Dermis microvascular lymphatic vessel endothelial cell (primary cell): ENCODE results near the gene TANK. TPM values are rescaled to one million over a fixed set of nuclear protein-coding genes. Genes with fewer than 3 reads are reported as not detected.
"Not testable (repeated sequence)": the region's sequence is repeated elsewhere in the genome, so short reads cannot be mapped to it uniquely, and the experiment has no call there.

Experiments used
- DNase-seq, 2 donors: peaks; one replicate each; pipeline versions ENCODE4 v3.0.0 to v3.0.0-alpha.2; 2010; ENCODE audit warnings: low read depth in 2 of 2
- total RNA-seq: library from RNA; depleted of rRNA; stranded (reverse); fragments of >200 nt; gene quantifications from 2 replicates; pipeline ENCODE4 v1.2.1, GENCODE V29; 2014

Gene TANK, protein sequence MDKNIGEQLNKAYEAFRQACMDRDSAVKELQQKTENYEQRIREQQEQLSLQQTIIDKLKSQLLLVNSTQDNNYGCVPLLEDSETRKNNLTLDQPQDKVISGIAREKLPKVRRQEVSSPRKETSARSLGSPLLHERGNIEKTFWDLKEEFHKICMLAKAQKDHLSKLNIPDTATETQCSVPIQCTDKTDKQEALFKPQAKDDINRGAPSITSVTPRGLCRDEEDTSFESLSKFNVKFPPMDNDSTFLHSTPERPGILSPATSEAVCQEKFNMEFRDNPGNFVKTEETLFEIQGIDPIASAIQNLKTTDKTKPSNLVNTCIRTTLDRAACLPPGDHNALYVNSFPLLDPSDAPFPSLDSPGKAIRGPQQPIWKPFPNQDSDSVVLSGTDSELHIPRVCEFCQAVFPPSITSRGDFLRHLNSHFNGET
- 57.0 and 69.9 TPM in 2 replicates for total RNA-seq

DNA sequence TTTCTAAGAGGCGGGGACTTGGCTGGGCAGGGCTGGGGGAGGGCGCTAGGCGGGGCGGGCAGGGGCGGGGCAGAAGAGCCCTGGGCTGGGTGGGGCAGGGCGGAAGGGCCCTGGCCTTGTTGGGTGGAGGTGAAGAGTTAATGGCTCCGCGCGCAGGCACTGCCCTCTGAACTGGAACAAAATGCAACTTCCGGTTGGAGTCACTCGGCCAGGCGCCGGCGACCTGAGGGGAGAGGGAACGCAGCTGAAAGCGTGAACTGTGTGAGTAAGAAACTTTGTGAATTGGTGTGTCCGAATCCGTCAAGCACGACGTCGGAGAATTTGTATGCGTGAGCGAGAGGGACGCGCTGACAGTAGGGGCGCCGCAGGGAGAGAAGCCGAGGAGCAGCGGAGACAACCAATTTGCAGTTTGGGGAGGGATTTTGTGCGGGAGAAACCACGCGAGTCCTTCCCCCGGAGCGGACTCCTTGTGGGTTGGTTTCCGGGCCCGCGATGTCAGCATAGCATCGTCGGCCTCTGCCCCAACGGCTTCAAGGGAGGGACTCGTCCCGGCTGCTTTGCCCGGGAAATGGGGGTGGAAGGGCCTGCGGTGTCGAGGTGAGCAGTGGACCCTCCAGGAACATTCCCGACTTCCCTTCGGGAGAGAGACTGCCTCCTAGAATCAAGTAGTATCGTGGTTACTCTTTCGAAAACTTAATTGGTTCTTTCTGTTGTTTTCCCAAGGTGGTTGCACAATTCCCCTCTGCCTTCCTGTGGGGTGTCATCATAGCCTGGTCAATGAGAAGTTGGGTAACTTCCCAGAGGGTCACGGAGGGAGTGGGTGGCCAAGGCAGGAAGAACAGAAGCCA is at the start of gene TANK:
Gene TANK, plus strand, starts transcription at position 203 of the 848 bp plus-strand sequence. CDS start 19,235 bp downstream, outside the sequence.
- peak; percentile 85 to 91 for DNase-seq

DNA sequence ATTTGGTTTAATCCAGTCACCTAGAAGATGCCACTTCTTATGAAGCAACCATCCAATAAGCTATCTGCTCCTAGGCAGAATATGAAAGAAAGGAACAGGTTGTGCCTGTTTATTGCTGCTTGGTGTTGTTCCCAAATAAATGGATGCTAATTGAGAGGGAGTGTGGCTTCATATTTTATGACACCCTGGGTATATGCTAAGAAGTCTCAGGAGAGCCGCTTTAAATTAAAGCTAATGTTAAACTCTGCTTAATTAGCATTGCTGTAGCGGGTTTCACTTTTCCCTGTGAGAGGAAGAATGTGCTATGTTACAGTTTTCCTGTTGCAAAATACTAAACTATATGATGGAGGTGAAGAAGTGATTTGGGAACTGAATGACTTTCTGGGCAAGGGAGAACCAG is 48.7 kb upstream of the TANK start:
- DNase-seq, result no peak

DNA sequence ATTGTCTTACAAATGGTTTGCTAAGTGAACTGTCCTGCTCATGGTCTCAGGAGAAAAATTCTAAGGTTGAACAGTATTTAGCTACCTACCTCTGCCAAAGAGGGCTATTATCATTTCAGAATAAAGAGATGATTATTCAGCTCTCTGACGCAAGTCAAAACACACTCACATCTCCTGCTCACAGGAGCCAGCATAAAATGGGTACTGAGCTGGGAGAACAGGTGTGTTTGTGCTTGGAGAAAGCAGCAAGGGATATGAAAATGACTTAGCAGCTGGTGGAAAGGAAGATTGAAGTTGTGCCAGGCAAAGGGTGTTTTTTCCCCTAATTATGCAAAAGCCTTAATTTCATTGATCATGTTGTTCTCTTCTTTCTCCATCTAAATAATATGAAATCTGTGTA is 47.3 kb upstream of the TANK start:
- DNase-seq, result no peak

DNA sequence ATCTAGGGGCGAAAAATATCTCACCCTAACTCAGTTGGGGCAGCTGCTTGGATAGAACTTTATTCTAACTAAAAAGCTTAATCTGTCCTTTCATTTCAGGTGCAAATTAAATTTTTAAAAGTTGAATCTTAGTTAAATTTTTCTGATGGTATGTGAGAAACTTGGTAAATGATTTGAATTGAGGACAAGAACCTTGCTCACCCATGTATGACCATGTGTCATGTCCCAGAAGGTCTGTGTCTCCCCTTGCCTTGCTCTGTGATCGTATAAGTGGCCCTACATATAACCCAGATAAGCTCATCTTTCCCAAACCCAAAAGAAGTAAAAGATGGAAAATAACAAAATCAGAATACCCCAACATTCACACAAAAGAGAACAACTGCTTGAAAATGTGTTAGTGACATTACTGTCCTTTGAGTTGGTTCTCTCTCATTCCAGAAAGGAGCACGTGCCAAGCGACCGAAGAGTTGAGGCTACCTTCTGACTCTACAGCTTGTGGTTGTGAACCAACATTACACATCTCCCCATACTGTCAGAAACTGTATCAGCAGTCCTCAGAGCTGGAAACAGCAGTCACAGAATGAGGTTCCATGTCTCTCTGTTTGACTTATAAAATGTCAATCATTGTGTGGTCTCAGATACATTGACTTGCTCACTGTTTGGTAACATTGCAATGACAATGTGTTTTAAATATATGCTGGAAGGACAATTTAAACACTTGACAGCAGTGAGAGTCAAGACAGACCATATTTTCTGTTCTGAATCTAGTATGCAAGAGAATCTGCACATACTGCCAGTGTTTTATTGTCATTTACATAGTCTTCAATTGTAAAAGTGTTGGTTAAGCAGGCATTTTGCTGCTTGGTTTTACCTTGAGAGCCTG is 46.3 kb upstream of the TANK start:
- DNase-seq, result no peak

DNA sequence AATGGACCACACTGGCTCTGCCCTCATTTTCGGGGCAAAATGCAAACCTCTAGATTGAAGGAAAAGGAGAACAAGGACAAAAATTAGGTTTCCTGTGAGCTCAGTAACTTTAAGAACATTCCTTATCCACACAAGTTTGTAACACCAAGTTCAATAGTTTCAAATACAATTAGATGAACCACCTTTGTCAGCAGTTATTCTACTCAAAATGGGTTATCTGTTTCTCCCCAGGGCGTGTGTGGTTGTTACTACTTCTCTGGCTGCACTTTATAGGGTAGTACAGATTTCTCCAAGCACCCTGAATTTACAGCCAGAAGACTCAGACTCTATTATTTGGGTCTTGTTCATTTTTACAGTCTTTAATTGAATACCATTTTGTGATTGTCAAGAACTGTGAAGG is 45.0 kb upstream of the TANK start:
- no peak for DNase-seq

DNA sequence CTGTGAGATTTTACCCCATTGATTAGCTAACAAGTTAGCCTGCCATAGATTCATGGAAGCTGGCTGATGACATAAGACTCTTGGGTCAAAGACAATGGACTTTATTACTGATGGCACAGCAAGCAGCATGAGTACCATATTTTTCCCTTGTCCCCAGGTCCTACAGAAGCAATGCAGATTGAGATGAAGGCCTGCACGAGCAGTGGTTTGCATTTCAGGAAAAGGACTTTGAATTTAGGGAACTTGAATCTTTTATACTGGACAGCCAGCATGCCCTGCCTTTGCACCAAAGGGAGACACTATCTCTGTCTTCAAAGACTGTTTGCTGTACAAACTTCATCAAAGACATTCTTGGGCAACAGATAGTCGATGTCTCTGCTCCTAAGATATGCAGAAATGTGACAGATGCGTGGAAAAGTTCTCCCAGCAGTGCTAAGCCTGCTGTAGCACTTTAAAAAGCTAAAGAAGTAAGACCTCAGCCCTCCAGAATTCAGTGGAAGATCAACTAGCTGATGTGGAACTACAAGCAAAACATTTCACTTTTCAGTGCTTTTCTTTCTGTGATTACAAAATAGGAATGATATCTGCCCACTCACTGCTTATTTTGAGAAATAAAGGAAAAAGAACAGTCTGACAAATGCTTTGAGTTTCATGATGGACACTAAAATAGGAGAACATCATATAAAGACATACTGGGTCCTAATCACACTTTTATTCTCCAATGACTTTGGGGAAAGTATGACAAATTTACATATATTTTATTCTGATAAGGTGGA is 44.4 kb upstream of the TANK start:
- DNase-seq, result no peak

DNA sequence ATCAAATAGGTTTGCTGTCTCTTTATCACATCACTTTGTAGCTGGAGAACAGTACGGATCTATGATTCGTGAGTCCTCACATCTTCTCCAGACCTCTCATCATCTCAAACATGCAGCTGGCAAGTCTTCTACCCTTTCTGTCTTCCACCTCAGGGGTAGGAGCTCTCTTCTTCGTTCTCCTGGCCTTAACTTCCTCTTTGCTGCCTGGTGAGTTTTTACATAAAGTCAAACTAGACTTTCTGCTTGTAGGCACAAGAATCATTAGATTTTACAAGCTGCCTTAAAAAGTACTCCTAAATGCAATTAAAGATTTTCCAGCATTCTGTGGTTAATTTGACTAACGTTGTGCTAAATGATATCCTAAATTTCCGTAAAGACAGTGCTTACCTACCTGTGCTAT is 43.7 kb upstream of the TANK start:
- DNase-seq, result no peak

DNA sequence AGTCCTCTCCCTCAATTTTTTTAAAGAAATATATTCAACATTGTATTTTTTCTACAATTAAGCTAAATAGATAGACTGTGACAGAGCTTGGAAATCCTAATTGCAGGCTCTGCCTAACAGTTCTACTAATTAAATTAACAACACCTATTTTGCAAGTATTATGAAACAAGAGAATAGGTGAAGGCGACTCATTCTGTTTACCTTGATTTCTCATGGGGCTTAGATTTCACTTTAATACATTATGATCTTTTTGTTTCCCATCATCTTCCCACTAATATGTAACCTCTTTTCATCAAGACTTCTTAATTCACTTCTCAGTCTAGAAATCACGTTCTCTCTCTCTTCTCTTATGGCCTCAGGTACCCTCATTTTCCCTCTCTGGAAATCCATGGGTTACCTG is 42.7 kb upstream of the TANK start:
- no peak for DNase-seq

DNA sequence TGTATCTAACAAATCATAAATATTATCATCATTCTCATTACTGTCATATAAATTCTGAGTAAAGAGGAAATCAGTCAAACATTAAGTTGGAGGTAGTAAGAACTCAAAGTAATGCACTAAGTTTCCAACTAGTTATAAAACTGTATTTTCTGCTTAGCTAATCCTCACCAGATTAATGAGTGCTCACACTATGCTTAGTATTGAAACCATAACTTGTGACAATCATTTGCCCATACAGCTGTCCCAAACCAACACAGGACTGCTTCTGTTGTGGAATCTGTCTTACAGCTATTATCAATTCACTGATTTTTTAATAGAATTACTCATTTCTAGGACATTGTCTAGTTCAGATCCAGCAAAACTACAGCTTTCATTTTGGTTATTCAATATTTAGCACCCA is 41.5 kb upstream of the TANK start:
- no peak for DNase-seq

DNA sequence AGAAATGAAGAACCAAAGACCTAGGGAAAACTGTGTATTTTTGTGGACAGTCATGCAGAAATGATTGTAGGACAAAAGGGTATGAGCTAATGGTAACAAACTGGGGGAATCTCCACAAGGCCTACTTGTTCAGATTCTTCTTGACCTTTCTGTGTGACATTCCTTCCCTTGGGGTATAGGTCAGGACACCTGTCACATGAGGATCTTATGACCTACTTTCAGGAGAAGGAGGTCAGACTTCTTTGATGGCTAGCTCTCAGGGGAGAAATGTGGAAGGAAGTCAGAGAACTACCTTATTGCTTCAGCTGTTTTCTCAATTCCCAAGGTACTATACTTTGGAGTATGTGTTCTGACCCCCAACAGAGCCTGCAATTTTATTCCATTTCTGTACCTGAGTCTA is 40.7 kb upstream of the TANK start:
- no peak for DNase-seq

DNA sequence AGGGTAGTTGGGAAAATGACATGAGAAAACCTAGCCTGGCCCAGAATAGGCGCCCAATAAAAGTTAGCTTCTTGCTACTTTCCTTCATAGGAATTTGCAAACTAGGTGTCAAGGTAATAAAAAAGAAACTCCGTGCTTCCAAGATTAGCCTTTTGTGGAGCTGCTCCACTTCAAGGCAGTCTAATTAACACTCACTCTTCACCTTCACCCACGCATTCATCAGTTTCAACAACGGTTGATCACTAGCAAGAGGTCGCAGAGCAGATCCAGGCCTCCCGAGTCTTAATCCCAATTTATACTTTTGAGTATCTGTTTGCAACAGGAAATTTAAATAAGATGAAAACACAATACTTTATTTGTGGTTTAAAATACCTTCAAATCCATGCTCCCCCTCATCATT is 39.5 kb upstream of the TANK start:
- DNase-seq, result no peak

DNA sequence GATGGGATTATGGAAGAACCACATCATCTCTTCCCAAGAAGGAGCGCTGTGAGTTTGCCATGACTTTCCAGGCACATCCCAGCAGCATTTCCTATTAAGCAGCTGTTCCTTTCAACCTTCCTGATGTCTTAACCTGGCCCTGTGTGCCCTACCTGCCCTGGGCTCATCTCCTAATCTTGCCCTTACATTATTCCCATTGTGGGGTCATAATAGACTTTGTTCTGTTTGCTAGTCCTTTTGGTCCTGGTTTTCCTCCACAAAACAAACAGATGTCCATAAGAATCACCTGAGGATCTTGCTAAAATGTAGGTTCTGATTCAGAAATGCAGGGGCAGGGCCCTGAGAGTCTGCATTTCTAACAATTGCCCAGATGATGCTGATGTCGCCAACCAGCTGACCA is 38.6 kb upstream of the TANK start:
- DNase-seq, result no peak

DNA sequence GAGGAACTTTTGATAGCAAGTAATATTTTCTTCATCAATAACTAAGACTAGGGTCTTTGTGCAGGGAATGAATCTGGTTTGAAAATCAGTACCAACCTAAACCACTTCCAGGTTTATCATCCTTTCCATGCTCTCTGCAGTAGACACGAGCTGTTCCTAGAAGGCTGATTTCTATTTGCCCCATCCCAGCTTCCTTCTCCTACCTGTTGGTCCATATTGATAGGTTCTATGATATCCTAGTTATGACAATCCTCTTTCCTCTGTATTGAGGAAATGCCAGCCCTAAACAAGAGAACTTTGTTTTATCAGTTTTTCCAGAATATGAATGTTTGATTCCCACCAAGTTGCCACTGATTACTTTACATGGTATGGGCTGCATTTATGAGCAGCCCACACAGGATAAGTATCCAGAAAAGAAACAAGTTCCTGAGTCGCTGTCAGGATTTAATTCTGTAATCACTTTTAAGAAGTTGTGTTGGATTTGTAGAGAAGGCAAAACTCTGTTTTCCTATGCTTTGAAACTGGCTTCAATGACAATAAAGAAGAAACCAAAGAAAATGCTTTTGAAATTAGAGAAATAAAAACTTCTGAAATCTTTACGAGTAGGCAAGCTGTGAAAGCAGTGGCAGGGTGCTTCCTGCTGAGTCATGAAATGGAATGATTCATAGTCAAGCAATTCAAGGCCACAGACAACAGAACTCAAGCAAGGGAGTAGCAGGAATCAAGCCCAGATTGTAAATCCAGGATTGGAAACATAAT is 37.3 kb upstream of the TANK start:
- DNase-seq, result peak; percentile 70 to 94

DNA sequence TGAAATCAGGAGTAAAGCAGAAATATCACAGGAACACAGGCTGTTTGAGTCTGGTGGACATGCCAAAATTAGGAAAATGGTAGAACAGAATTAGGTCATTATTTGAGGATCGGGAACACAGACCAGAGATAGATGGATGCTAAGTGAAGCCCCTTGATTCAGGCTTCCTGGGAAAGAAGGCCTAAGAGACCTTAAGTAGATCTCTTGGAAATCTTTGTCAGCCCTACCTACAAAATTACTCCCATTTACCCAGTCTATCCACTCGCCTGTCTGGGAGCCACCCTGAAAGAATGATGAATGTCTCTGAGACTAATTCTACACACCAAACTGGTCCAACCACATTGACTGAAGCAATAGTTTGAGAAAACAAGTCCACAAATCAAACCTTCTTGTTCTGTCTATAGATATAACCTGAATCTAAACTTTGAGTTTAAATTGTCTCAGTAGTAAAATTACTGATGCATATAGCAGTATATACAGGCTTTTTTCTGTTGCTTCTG is 36.6 kb upstream of the TANK start:
- no peak for DNase-seq

DNA sequence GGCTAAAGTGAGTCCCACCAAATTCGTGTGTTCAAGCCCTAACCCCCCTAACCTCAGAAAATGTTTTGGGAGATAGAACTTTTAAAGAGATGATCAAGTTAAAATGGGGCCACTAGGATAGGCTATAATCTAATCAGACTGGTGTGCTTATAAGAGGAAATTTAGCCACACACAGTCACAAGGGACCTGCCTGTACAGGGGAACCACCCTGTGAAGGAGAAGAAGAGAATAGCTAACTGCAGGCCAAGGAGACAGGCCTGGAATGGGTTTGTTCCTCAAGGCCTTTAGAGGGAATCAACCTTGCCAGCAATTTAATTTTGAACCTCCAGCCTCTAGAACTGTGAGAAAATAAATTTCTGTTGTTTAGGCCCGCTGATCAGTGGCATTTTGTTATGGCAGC is 36.0 kb upstream of the TANK start:
- no peak for DNase-seq

DNA sequence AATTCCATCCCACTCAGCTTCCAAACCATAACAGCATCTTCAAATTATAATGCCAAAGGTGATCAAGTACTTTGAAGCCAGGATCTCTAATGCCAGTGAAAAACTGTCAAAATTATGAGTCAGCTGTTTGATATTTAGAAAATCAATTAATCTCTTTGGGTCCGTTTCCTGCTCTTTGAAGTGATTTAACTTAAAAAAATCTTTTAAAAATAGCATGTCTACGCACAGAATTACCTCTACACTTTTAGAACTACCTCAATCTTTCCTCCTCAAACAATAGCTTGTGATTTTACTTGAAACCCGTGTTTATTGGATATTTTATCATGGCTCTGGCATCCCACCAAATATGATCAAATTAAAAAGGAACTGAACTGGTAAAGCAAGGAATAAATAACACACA is 31.3 kb upstream of the TANK start:
- peak in 1 of 2 donors; percentile 17 for DNase-seq

DNA sequence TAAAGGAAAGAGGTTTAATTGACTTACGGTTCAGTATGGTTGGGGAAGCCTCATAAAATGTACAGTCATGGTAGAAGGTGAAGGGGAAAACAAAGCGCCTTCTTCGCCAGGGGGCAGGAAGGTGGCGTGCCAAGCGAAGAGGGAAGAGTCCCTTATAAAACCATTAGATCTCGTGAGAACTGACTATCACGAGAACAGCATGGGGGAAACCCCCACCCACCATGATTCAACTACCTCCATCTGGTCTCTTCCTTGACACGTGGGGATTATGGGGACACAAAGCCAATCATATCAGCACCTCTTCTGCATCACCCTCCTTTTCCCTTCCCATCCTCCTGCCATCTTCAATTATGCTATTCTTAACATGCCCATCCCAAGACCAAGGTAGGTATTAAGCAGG is 29.9 kb upstream of the TANK start:
- no peak for DNase-seq

DNA sequence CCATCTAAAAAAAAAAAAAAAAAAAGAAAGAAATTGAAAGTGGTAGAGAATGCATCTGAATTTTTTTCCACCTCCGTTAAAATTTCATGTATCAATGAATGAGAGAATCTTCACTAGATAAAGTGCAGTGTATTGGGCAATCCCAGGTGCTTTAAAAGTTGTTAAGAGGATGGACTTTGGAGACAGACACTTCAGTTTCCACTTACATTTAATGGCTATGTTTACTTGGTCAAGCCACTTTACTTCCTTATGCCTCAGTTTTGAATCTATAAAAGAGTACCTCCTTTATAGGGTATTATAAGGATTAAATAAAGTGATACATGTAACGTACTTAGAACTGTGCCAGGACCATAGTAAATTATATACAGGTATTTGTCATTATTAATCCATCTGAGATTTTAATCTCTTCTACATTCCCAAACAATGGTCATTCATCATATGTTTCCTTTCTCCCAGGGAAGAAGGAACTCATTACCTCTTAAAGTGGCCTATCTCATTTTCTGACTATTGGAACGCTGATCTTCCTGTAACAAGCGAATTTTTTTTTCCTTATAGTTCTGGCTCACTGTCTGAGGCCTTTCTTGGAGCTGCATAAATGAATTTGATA is 29.1 kb upstream of the TANK start:
- DNase-seq, result peak in 1 of 2 donors; percentile 48

DNA sequence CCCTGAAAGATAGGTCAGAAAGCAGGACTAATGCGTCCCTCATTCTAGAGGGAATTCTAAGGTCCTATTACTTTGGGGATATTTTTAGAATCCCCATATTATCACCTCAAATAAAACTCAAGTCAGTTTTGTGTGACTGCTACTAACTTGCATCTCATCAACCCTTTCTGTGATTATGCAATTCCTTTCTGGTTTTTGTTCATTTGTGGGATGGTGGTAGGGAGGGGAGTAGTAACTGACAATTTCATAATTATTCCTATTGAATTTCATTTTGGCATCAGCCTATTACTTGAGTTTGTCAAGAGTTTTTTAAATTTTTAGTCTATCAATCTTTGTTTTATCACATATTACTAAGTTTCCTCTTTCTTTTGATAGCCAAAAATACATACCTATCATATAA is 28.4 kb upstream of the TANK start:
- no peak for DNase-seq

DNA sequence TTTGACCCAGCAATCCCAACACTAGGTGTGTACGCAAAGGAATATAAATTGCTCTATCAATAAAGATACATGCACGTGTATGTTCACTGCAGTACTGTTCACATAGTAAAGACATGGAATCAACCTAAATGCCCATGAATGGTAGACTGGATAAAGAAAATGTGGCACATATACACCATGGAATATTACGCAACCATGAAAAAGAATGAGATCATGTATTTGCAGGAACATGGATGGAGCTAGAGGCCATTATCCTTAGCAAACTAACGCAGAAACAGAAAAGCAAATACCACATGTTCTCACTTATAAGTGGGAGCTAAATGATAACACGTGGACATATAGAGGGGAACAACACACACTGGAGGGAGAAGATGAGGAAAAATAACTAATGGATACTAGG is 27.8 kb upstream of the TANK start:
- DNase-seq, result not testable (repeated sequence)
